Activated CD4-positive, alpha-beta memory T cell treated with anti-CD3 and anti-CD28 coated beads for 36 hours (primary cell): ENCODE measurements around the gene NT5DC3. TPM values are rescaled to one million over a fixed set of nuclear protein-coding genes. Genes with fewer than 3 reads are reported as not detected.

ENCODE experiments used
- CTCF ChIA-PET: fragments of 350-600 bp; sonication (Branson Sonifier 250); formaldehyde crosslinking; loops from one replicate; lab custom pipeline; 2021; ENCODE audit warnings: antibody characterized with exemption, inconsistent platforms; lab: Charles Lee
- POLR2A ChIA-PET: fragments of 350-600 bp; sonication (Branson Sonifier 250); formaldehyde crosslinking; loops from one replicate; lab custom pipeline; 2021; ENCODE audit warnings: antibody characterized with exemption; lab: Charles Lee
- DNase-seq: peaks from one replicate; pipeline ENCODE4 v3.0.0-alpha.2; 2020
- H3K27ac Mint-ChIP-seq: one replicate; pipeline ENCODE4 v1.8.0; 2021; ENCODE audit warnings: mixed read lengths
- H3K27me3 Mint-ChIP-seq: one replicate; pipeline ENCODE4 v1.8.0; 2021; ENCODE audit warnings: mixed read lengths
- H3K36me3 Mint-ChIP-seq: one replicate; pipeline ENCODE4 v1.8.0; 2021; ENCODE audit warnings: mixed read lengths
- H3K4me1 Mint-ChIP-seq: one replicate; pipeline ENCODE4 v1.8.0; 2021; ENCODE audit warnings: low read depth, mixed read lengths
- H3K4me3 Mint-ChIP-seq: one replicate; pipeline ENCODE4 v1.8.0; 2021; ENCODE audit warnings: mild to moderate bottlenecking, mixed read lengths
- H3K9me3 Mint-ChIP-seq: one replicate; pipeline ENCODE4 v1.8.0; 2021; ENCODE audit warnings: mixed read lengths
- intact Hi-C: fragments of 100-400 bp; cut with micrococcal nuclease; formaldehyde crosslinking; loops from one replicate; pipeline ENCODE4 v1.15.1; 2023
- total RNA-seq, 2 experiments: library from RNA; stranded (reverse); gene quantifications; one replicate each; pipeline ENCODE4 v1.2.3, GENCODE V29; 2021

Gene NT5DC3
- total RNA-seq, 2 experiments from 2014 or later, result 6.8 to 7.5 TPM

DNA sequence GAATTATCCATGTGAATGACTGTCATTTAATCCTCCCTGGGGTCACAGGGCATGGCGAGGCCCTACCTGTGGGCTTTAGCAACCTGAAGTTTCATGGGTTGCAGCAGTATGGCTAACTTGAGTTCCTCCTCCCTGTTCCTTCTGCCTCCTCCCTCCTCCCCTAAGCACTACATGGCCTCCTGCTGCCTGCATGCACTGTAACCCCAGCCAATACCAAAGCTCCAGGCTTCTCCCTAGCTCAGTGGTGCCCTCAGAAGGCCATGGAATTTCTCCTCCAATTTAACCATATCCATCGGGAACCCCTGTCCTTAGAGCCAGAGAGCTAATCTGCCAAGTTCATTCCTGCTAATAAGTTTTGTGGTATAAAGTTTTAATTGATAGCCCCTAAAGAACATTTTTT, 95.1 kb downstream of the NT5DC3 start:
- no peak for DNase-seq
- ChIA-PET POLR2A (no interaction called here), CTCF (no interaction called here)
- Mint-ChIP-seq H3K4me1 (no peaks in the 10 kb centered on the region), H3K4me3 (no peak overlapping the region), H3K27me3 (peaks cover 8% of the 10 kb centered on the region), H3K27ac (no peak overlapping the region), H3K36me3 (no peaks in the 10 kb centered on the region), H3K9me3 (no peaks in the 10 kb centered on the region)
- intact Hi-C loops, result no loop called here

DNA sequence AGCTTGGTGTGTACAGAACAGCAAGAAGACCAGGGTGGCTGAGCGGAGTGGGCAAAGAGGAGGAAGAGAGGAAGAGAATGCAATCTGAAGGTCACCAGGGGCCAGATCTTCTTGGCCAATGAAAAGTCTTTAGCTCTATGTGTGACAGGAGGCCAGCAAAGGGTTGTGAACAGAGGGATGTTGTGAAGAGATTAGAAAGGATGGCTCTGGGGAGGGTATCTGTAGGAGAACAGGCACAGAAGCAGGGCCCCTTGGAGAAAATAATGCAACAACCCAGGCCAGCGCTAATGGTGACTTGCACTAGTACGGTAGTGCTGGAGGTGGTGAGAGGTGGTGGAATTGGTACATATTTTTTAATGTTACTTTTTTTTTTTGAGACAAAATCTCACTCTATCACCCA, 97.2 kb downstream of the NT5DC3 start:
- no peaks in the 10 kb centered on the region for H3K36me3 Mint-ChIP-seq
- H3K4me1 Mint-ChIP-seq, result no peaks in the 10 kb centered on the region
- peaks cover 8% of the 10 kb centered on the region for H3K27me3 Mint-ChIP-seq
- no peaks in the 10 kb centered on the region for H3K9me3 Mint-ChIP-seq
- no peak overlapping the region for H3K4me3 Mint-ChIP-seq
- DNase-seq, result no peak
- POLR2A ChIA-PET, result no interaction called here
- no peak overlapping the region for H3K27ac Mint-ChIP-seq
- CTCF ChIA-PET, result no interaction called here
- intact Hi-C loops, result no loop called here

DNA sequence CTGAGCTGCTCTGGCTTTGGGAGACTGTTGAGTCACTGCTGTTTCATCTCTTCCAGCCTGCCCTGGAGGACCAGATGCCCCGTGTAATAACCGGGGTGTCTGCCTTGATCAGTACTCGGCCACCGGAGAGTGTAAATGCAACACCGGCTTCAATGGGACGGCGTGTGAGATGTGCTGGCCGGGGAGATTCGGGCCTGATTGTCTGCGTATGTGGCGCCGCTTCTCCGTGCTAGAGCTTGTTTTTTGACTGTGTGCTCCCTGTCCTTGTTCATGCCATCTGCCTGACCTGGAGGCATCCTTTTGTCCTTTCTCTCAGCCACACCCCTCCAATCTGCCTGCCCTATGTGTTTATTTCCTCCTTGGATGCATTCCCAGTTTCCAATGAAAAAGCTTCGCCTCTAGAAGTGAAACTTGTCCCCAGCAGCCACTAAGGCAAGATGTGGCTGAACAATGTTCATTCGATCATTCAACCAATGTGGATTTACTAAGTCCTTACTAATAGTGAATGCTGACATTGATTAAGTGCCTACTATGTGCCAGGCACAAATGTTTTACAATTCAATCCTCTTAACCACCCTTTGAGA, 98.6 kb downstream of the NT5DC3 start:
- no peaks in the 10 kb centered on the region for H3K36me3 Mint-ChIP-seq
- intact Hi-C loops, result no loop called here
- no peaks in the 10 kb centered on the region for H3K4me1 Mint-ChIP-seq
- ChIA-PET POLR2A (no interaction called here), CTCF (no interaction called here)
- H3K9me3 Mint-ChIP-seq, result no peaks in the 10 kb centered on the region
- H3K27me3 Mint-ChIP-seq, result peaks cover 8% of the 10 kb centered on the region
- H3K4me3 Mint-ChIP-seq, result no peak overlapping the region
- H3K27ac Mint-ChIP-seq, result no peak overlapping the region
- DNase-seq, result no peak

DNA sequence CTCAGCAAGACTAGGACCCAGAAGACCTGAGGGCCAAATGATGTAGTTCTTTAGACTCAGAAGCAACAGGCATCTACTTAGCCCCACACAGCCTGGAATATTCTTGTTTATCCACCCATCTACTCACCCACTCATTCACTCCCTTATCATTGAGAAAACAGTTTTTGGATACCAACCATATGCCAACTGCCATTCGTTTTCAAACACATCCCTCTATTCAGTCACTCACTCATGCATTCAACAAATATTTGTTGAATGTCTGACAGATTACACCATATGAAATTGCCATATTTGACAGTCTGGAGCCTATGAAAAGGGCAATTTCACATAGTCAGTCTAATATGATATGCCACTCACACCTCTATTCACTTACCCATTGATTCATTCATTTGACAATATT, 103.2 kb downstream of the NT5DC3 start:
- POLR2A ChIA-PET, result no interaction called here
- no peaks in the 10 kb centered on the region for H3K36me3 Mint-ChIP-seq
- no peak overlapping the region for H3K27ac Mint-ChIP-seq
- H3K4me3 Mint-ChIP-seq, result no peak overlapping the region
- no peak for DNase-seq
- H3K27me3 Mint-ChIP-seq, result peaks cover 8% of the 10 kb centered on the region
- no peaks in the 10 kb centered on the region for H3K4me1 Mint-ChIP-seq
- CTCF ChIA-PET, result no interaction called here
- intact Hi-C loops, result no loop called here
- no peaks in the 10 kb centered on the region for H3K9me3 Mint-ChIP-seq

DNA sequence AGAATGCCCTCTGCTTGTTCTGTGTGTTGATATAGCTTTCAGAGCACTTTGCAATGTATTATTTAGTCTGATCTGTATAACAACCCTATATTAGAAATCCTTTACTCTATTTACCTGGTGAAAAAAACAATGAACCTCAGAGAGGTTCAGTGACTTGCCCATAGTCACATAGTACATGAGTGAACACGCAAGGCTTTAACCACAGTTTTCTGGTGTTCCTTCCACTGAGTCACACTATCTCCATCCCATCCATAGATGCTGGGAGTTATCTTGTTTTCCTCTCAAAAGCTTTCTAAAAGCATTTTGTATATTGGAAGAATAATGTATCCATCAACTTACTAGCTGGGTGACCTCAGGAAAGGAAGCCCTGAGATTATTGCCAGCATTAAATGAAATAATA, 104.5 kb downstream of the NT5DC3 start:
- no peak overlapping the region for H3K4me3 Mint-ChIP-seq
- no peaks in the 10 kb centered on the region for H3K4me1 Mint-ChIP-seq
- no peaks in the 10 kb centered on the region for H3K27me3 Mint-ChIP-seq
- H3K9me3 Mint-ChIP-seq, result peaks cover 2% of the 10 kb centered on the region
- ChIA-PET POLR2A (no interaction called here), CTCF (no interaction called here)
- H3K27ac Mint-ChIP-seq, result no peak overlapping the region
- intact Hi-C loops, result no loop called here
- no peaks in the 10 kb centered on the region for H3K36me3 Mint-ChIP-seq
- no peak for DNase-seq

DNA sequence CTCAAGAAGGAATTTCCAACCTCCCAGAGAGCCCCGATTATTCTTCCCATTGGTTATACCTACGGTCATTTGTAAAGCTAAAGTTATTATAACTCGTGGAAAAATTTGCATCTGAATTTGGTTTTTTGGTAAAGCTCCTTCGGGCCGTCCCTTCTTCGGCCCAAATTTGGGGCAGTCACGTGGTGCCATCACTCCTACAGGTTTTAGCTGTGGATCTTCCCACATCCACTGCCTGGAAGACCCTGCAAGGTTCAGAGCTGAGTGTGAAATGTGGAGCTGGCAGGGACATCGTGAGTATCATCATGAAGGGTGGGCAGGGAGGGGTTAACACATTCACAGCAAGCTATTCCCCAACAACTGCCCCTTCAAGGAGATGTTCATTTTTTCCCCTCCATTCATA, 105.7 kb downstream of the NT5DC3 start:
- H3K27ac Mint-ChIP-seq, result no peak overlapping the region
- CTCF ChIA-PET, result no interaction called here

DNA sequence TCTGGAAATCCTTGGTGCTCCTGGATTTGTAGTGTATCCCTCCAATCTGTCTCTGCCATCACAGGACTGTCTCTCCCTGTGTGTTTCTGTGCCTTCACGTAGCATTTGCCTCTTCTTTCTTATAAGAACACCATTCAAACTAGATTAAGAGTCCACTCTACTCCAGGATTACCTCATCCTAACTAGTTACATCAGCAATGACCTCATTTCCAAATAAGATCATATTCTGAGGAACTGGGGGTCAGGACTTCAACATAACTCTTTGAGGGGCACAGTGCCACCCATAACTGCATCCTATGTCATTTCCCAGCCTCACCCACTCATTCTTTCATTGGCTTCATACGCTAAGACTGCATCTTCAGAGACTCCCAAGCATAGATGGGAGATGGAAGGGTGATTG, 106.2 kb downstream of the NT5DC3 start:
- CTCF ChIA-PET, result no interaction called here
- no peak for DNase-seq
- Mint-ChIP-seq H3K9me3 (peaks cover 3% of the 10 kb centered on the region), H3K27ac (no peak overlapping the region), H3K36me3 (no peaks in the 10 kb centered on the region), H3K27me3 (no peaks in the 10 kb centered on the region), H3K4me1 (no peaks in the 10 kb centered on the region), H3K4me3 (no peak overlapping the region)
- POLR2A ChIA-PET, result no interaction called here
- intact Hi-C loops, result no loop called here

More for the DNA sequence above, 105.7 kb downstream of the NT5DC3 start:
- no peak overlapping the region for H3K4me3 Mint-ChIP-seq
- DNase-seq, result no peak
- intact Hi-C loops, result no loop called here
- peaks cover 3% of the 10 kb centered on the region for H3K9me3 Mint-ChIP-seq
- no peaks in the 10 kb centered on the region for H3K36me3 Mint-ChIP-seq
- POLR2A ChIA-PET, result no interaction called here
- no peaks in the 10 kb centered on the region for H3K27me3 Mint-ChIP-seq
- H3K4me1 Mint-ChIP-seq, result no peaks in the 10 kb centered on the region

DNA sequence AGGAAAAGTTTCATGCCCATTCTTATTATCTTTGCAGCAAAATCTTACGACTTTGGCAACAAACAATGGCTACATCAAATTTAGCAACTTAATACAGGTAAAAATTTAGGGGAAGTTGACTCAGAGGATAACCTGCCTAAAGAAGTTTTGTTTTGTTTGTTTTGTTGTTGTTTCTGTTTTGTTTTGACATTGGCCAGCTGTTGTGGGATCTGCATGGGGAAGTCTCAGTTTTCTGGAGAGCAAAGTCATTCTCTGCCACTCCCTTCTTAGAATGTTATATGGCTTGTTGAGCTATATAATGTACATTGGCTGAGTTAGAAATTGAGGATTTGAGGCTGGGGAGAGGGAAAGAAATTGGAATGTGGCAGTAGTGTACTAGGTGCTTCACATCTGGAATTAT, 109.5 kb downstream of the NT5DC3 start:
- peaks cover 3% of the 10 kb centered on the region for H3K9me3 Mint-ChIP-seq
- no peak for DNase-seq
- ChIA-PET POLR2A (no interaction called here), CTCF (no interaction called here)
- no peaks in the 10 kb centered on the region for H3K36me3 Mint-ChIP-seq
- no peaks in the 10 kb centered on the region for H3K27me3 Mint-ChIP-seq
- no peak overlapping the region for H3K27ac Mint-ChIP-seq
- H3K4me1 Mint-ChIP-seq, result no peaks in the 10 kb centered on the region
- H3K4me3 Mint-ChIP-seq, result no peak overlapping the region
- intact Hi-C loops, result no loop called here

DNA sequence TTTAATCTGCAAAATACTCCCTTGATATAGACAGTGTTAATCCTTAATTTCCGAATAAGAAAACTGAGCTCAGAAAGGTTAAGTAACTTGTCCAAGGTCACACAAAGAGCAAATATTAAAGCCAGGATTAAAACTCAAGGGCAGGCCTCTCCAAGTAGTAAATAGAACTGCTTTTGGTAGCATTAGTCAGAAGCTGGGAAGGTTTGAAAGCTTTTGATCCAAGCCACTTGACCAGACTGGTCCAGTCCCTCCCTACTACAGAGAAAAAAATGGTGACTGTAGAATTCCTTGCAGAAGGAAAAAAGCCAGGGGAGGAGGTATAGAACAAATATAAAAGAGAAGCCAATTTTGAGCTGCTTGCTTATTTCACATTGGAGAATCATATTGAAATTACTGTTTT, 111.5 kb downstream of the NT5DC3 start:
- Mint-ChIP-seq H3K27ac (no peak overlapping the region), H3K9me3 (peaks cover 3% of the 10 kb centered on the region), H3K27me3 (no peaks in the 10 kb centered on the region), H3K4me1 (no peaks in the 10 kb centered on the region), H3K4me3 (no peak overlapping the region), H3K36me3 (no peaks in the 10 kb centered on the region)
- ChIA-PET CTCF (no interaction called here), POLR2A (no interaction called here)
- intact Hi-C loops, result no loop called here
- DNase-seq, result no peak

DNA sequence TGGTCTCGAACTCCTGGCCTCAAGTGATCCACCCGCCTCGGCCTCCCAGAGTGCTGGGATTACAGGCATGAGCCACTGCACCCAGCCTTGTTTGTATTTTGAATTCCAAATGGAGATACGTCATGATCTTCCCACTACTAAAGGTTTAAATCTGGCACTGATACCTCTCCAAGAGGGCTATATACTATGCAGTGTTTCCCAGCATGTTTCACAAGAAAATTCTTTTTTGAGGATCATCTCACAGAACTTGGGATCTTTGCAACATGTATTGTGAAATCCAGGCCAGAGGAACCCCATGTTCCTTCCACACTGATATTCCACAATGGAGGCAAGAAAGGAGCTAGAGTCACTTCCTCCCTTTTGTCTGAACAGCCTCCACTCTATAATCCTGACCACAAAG, 112.7 kb downstream of the NT5DC3 start:
- Mint-ChIP-seq H3K36me3 (no peaks in the 10 kb centered on the region), H3K9me3 (peaks cover 3% of the 10 kb centered on the region), H3K27ac (no peak overlapping the region), H3K27me3 (no peaks in the 10 kb centered on the region), H3K4me1 (no peaks in the 10 kb centered on the region), H3K4me3 (no peak overlapping the region)
- ChIA-PET CTCF (no interaction called here), POLR2A (no interaction called here)
- intact Hi-C loops, result no loop called here
- no peak for DNase-seq

DNA sequence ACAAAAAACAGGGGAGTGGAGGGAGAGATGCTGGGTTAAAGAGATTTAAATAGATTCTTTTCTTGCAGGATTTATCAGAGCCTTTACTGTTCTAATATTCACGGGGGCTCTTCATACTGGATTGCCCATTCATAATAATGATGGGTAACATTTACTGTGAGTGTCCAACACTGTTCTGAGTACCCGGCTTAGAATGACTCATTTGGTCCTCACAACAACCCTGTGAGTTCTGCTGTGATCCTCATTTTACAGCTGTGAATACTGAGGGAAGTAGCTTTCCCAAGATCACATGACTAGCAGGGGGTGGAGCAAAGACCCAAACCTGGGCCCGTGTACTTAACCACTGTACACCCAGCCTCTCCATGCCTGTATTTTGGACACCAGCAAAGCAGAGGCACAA, 113.4 kb downstream of the NT5DC3 start:
- peaks cover 3% of the 10 kb centered on the region for H3K9me3 Mint-ChIP-seq
- CTCF ChIA-PET, result no interaction called here
- H3K27ac Mint-ChIP-seq, result no peak overlapping the region
- H3K4me3 Mint-ChIP-seq, result no peak overlapping the region
- H3K36me3 Mint-ChIP-seq, result no peaks in the 10 kb centered on the region
- H3K4me1 Mint-ChIP-seq, result no peaks in the 10 kb centered on the region
- POLR2A ChIA-PET, result no interaction called here
- no peaks in the 10 kb centered on the region for H3K27me3 Mint-ChIP-seq
- intact Hi-C loops, result no loop called here
- no peak for DNase-seq

DNA sequence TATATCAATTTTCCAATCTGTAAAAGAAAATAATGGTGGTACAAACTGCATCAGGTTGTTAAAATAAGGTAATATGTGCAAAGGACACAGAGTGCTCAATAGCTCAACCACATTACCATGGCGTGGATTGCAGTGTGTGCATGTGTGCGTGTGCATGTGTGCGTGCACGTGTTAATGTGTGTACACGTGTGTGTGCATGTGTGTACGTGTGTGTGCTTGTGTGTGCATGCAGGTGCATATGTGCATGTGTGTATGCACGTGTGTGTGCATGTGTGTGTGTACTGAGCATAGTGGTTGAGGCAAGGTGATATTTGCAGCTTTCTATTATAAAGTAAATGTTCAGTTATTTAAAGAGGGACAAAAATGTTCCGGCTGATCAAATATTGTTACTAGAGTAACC, 115.6 kb downstream of the NT5DC3 start:
- POLR2A ChIA-PET, result no interaction called here
- no peak for DNase-seq
- Mint-ChIP-seq H3K36me3 (no peaks in the 10 kb centered on the region), H3K4me1 (no peaks in the 10 kb centered on the region), H3K27me3 (no peaks in the 10 kb centered on the region), H3K27ac (no peak overlapping the region), H3K4me3 (no peak overlapping the region), H3K9me3 (no peaks in the 10 kb centered on the region)
- CTCF ChIA-PET, result interaction anchor here (0.6 kb wide), 1 partner anchor 1461 kb away, joined by 3 read pairs; no protein-coding TSS in a partner anchor
- intact Hi-C loops, result no loop called here
